HCT116 (cell line): ENCODE results near the gene C1QTNF2. TPM values are rescaled to one million over a fixed set of nuclear protein-coding genes. Genes with fewer than 3 reads are reported as not detected.

Experiments used
- ATAC-seq: fragments of 200-7000 bp; cut with Tn5 transposase; 2 replicates; pipeline ENCODE4 v1.9.1; 2020; ENCODE audit warnings: mild to moderate bottlenecking, moderate library complexity
- BruUV-seq: library from RNA; stranded (reverse); fragments of 400-500 nt; replicated peaks from 2 replicates; lab custom pipeline; 2021; lab: Mats Ljungman, UMichigan
- CTCF ChIA-PET: fragments of 300-600 bp; sonication (Branson Sonifier 250); formaldehyde crosslinking; loops from one replicate; lab custom pipeline; 2021; ENCODE audit warnings: antibody characterized with exemption; lab: Charles Lee
- POLR2A ChIA-PET: fragments of 300-600, 350-600 bp; sonication (Branson Sonifier 250); formaldehyde crosslinking; loops from one replicate; lab custom pipeline; 2021; ENCODE audit warnings: antibody characterized with exemption; lab: Charles Lee
- RAD21 ChIA-PET, 2 experiments: fragments of 300-600 bp; sonication (Branson Sonifier 250); formaldehyde crosslinking; loops; one replicate each; lab custom pipeline; 2023; ENCODE audit warnings: low total read pairs in 2 of 2; ENCODE audit not compliant: uncharacterized antibody in 2 of 2, unreplicated experiment in 2 of 2, low non-redundant PET in 1 of 2; lab: Charles Lee
- DNase-seq: peaks from one replicate; pipeline ENCODE4 v3.0.0-alpha.2; 2010; ENCODE audit warnings: low read depth, low spot score
- H2AFZ ChIP-seq: fragments of 200-600 bp; shearing (Covaris generic), sonication (generic); 2 replicates; pipeline ENCODE4 v1.6.1; 2017; ENCODE audit warnings: low read depth, mixed run types, mixed read lengths, antibody characterized with exemption, low read length; ENCODE audit not compliant: poor library complexity, severe bottlenecking
- H3K27ac ChIP-seq: 2 replicates; pipeline ENCODE4 v1.5.1; 2012; ENCODE audit warnings: low read depth, low read length
- H3K27me3 ChIP-seq: fragments of 200-600 bp; sonication (generic); 2 replicates; pipeline ENCODE4 v1.6.1; 2016; ENCODE audit warnings: mixed run types, low read length, mixed read lengths; ENCODE audit not compliant: insufficient read depth
- H3K36me3 ChIP-seq, 2 experiments: fragments of 200-500 bp in 1 of 2; fragments of 200-600 bp in 1 of 2; sonication (Bioruptor generic) in 1 of 2; sonication (generic) in 1 of 2; 2 replicates each; pipeline versions ENCODE4 v1.5.1 to v1.6.1; 2014 to 2016; ENCODE audit warnings: low read length in 2 of 2, inconsistent platforms in 1 of 2, mixed read lengths in 1 of 2, mixed run types in 1 of 2; ENCODE audit not compliant: insufficient read depth in 2 of 2, control insufficient read depth in 1 of 2
- H3K4me1 ChIP-seq, 2 experiments: fragments of 200-600 bp in 1 of 2; sonication (generic) in 1 of 2; 2 replicates each; pipeline versions ENCODE4 v1.5.1 to v1.6.1; 2012 to 2017; ENCODE audit warnings: low read length in 2 of 2, inconsistent platforms in 1 of 2, mild to moderate bottlenecking in 1 of 2, mixed read lengths in 1 of 2, mixed run types in 1 of 2, moderate library complexity in 1 of 2; ENCODE audit not compliant: insufficient read depth in 2 of 2, control insufficient read depth in 1 of 2
- H3K4me2 ChIP-seq: fragments of 200-600 bp; sonication (generic); 2 replicates; pipeline ENCODE4 v1.6.1; 2017; ENCODE audit warnings: mixed run types, low read length, mixed read lengths
- H3K4me3 ChIP-seq, 2 experiments: fragments of 200-600 bp in 1 of 2; sonication (generic) in 1 of 2; replicated peaks in 1 of 2; 2 replicates each; pipeline ENCODE4 v1.5.1; 2011 to 2016; ENCODE audit warnings: low read length in 2 of 2, control low read depth in 1 of 2, low read depth in 1 of 2, mild to moderate bottlenecking in 1 of 2, mixed read lengths in 1 of 2, mixed run types in 1 of 2
- H3K79me2 ChIP-seq: fragments of 200-600 bp; sonication (generic); 2 replicates; pipeline ENCODE4 v1.6.1; 2017; ENCODE audit warnings: mild to moderate bottlenecking, mixed run types, low read length, moderate library complexity, mixed read lengths; ENCODE audit not compliant: insufficient read depth
- H3K9ac ChIP-seq: fragments of 200-600 bp; sonication (generic); 2 replicates; pipeline ENCODE4 v1.6.1; 2016; ENCODE audit warnings: low read length, mixed read lengths
- H3K9me2 ChIP-seq: fragments of 200-600 bp; sonication (generic), shearing (Covaris generic); 2 replicates; pipeline ENCODE4 v1.6.1; 2017; ENCODE audit warnings: mixed run types, mild to moderate bottlenecking, moderate library complexity; ENCODE audit not compliant: insufficient read depth
- H3K9me3 ChIP-seq, 2 experiments: fragments of 200-500 bp in 1 of 2; fragments of 200-600 bp in 1 of 2; sonication (Bioruptor generic) in 1 of 2; sonication (generic) in 1 of 2; 2 replicates each; pipeline ENCODE4 v1.6.1; 2014 to 2017; ENCODE audit warnings: low read length in 2 of 2, mixed read lengths in 2 of 2, inconsistent platforms in 1 of 2, low read depth in 1 of 2, mild to moderate bottlenecking in 1 of 2, mixed run types in 1 of 2, moderate library complexity in 1 of 2; ENCODE audit not compliant: control insufficient read depth in 1 of 2, insufficient read depth in 1 of 2
- H4K20me1 ChIP-seq: fragments of 200-600 bp; sonication (generic), shearing (Covaris generic); 2 replicates; pipeline ENCODE4 v1.6.1; 2017; ENCODE audit warnings: mixed run types, mild to moderate bottlenecking, moderate library complexity; ENCODE audit not compliant: insufficient read depth
- EGR1 ChIP-seq: IDR thresholded peaks from 2 replicates; pipeline ENCODE4 v1.6.1; 2012; ENCODE audit warnings: low read depth
- EZH2phosphoT487 ChIP-seq: fragments of 200-600 bp; IDR thresholded peaks from 2 replicates; pipeline ENCODE4 v1.6.1; 2018; ENCODE audit warnings: antibody characterized with exemption, borderline replicate concordance
- JUND ChIP-seq: IDR thresholded peaks from 2 replicates; pipeline ENCODE4 v1.6.1; 2012
- REST ChIP-seq: IDR thresholded peaks from 2 replicates; pipeline ENCODE4 v1.6.1; 2012; ENCODE audit warnings: low read depth
- SIN3A ChIP-seq: IDR thresholded peaks from 2 replicates; pipeline ENCODE4 v1.6.1; 2012; ENCODE audit warnings: low read depth
- SP1 ChIP-seq: IDR thresholded peaks from 2 replicates; pipeline ENCODE4 v1.6.1; 2012; ENCODE audit warnings: low read depth
- SRF ChIP-seq: IDR thresholded peaks from 2 replicates; pipeline ENCODE4 v1.6.1; 2012; ENCODE audit warnings: low read depth
- intact Hi-C: fragments of 100-400 bp; cut with micrococcal nuclease; formaldehyde crosslinking; loops from 2 replicates; pipeline ENCODE4 v1.10.0; 2022
- total RNA-seq: library from RNA; stranded (reverse); gene quantifications from one replicate; pipeline ENCODE4 v1.2.1, GENCODE V29; 2021; ENCODE audit not compliant: unreplicated experiment
- TF ChIP-seq, protein P1 (sequence below): IDR thresholded peaks from 2 replicates; pipeline ENCODE4 v1.6.1; 2012

C1QTNF2 gene
- total RNA-seq, 1 experiment from 2014 or later, result 0.15 TPM

DNA sequence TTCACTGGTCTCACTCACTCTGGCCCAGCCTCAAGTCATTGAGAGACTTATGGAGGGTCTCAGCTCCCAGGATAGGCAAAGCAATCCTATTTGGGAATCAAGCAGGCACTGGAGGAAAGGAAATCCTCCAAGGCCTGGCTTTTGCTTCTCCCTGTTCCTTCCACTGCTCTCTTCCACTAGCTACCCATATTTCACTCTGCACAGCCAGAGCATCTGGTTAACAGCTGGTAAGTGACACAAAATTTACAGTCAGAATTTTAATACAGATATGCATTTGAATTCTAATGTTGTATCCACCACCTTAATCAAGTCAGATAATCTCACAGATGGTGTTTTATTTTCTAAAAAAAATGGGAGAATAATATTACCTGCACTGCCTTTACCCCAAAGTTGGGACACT lies 868 bp upstream of the C1QTNF2 start:
- H3K9ac ChIP-seq, result no peak overlapping the region
- no peak overlapping the region for H3K4me2 ChIP-seq
- H3K79me2 ChIP-seq, result no peaks in the 10 kb centered on the region

More for the DNA sequence above, 868 bp upstream of the C1QTNF2 start:
- H3K9me2 ChIP-seq, result no peaks in the 10 kb centered on the region
- TF ChIP-seq REST (no peak), SIN3A (no peak), EZH2phosphoT487 (no peak), JUND (no peak), SRF (no peak), SP1 (no peak), EGR1 (no peak)
- TF ChIP-seq, protein P1, sequence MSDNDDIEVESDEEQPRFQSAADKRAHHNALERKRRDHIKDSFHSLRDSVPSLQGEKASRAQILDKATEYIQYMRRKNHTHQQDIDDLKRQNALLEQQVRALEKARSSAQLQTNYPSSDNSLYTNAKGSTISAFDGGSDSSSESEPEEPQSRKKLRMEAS, result no peak
- TF ChIP-seq, all 23 proteins: peak for 0
- Histone ChIP-seq H3K36me3 (no peaks in the 10 kb centered on the region), H2AFZ (no peak overlapping the region), H3K4me1 (peaks cover 0 to 13% of the 10 kb centered on the region in 2 experiments; a peak in 2 of 4 replicates), H3K4me3 (no peak overlapping the region), H3K27me3 (peaks cover 28% of the 10 kb centered on the region), H3K9me3 (no peaks in the 10 kb centered on the region), H4K20me1 (no peaks in the 10 kb centered on the region), H3K27ac (no peak overlapping the region)
- ATAC-seq, result no peak
- BruUV-seq, result no TSS peak
- ChIA-PET CTCF (no interaction called here), POLR2A (no interaction called here), RAD21 (no interaction called here)
- intact Hi-C loops, result no loop called here
- no peak for DNase-seq
